ENCODE data around the gene TBL1Y.
"Not testable (repeated sequence)": the region's sequence is repeated elsewhere in the genome, so short reads cannot be mapped to it uniquely, and the experiment has no call there.

Gene TBL1Y

DNA sequence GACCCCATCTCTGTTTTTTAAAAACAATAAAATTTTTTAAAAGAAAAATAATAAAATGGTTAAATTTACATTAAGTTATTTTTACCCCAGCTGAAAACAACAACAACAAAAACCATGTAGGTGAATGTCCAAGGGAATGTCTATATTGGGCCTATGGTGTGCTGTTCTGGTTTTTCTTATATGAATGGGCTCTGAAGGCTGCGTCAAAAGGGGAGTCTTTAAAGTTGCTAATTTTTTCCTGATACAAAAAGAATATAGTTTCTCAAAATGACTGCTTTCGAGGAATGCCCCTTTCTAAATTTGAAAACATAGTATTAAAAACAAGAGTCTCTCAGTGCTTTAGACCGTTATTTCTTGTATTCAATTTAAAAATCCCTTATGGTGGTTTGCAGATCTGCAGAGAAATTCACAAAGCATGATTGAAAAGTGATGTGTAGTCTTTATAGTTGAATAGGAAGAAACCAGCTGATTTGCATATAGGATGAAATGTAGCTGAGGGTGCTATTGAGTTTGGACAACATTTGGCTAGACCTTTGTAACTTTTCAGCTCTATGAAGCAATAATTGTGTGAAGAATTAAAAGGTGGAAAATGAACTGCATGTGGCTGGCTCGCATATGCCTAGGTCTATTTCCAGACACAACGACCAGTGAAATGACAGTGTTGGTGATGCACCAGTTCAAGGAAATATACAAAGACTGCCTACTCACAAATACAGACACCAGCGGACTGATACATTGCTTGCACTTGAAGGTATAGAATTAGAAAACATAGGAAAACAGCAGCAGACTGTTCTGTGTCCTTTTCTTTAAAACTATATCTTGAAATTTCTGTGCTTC, 107.0 kb downstream of the TBL1Y start:
- H3K4me1 Mint-ChIP-seq = no peaks in the 10 kb centered on the region
- H3K27me3 Mint-ChIP-seq (ENCODE audit: low read depth) = no peaks in the 10 kb centered on the region
- H3K36me3 Mint-ChIP-seq (ENCODE audit: low read depth) = no peaks in the 10 kb centered on the region
- no peak overlapping the region for H3K4me3 Mint-ChIP-seq
- TF ChIP-seq, protein P1, sequence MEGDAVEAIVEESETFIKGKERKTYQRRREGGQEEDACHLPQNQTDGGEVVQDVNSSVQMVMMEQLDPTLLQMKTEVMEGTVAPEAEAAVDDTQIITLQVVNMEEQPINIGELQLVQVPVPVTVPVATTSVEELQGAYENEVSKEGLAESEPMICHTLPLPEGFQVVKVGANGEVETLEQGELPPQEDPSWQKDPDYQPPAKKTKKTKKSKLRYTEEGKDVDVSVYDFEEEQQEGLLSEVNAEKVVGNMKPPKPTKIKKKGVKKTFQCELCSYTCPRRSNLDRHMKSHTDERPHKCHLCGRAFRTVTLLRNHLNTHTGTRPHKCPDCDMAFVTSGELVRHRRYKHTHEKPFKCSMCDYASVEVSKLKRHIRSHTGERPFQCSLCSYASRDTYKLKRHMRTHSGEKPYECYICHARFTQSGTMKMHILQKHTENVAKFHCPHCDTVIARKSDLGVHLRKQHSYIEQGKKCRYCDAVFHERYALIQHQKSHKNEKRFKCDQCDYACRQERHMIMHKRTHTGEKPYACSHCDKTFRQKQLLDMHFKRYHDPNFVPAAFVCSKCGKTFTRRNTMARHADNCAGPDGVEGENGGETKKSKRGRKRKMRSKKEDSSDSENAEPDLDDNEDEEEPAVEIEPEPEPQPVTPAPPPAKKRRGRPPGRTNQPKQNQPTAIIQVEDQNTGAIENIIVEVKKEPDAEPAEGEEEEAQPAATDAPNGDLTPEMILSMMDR (IDR thresholded peaks at IDR 0.05; ENCODE audit: unreplicated experiment in 3 of 3) = no peak
- no peaks in the 10 kb centered on the region for H3K9me3 Mint-ChIP-seq
- no peak overlapping the region for H3K27ac Mint-ChIP-seq

DNA sequence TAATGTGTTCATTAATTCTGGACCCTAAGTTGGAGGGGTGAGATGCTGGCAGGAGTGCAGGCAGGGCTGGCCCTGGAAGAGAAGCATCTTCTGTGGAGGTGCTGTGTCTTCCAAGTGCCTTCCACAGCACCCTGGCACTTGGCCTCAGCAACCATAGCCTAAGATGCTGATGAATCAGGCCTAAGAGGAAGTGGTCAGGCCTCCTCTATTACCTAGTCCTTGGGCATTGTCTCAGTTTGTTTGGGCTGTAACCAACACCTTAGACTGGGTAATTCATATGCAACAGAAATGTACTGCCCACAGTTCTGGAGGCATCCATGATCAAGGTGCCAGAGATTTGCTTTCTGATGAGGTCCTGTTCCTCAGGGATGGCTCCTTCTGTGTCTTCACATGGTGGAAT, 128.5 kb downstream of the TBL1Y start:
- Mint-ChIP-seq H3K9me3 (no peaks in the 10 kb centered on the region), H3K36me3 (ENCODE audit: low read depth) (no peaks in the 10 kb centered on the region)
- TF ChIP-seq, protein P1 (IDR thresholded peaks at IDR 0.05; ENCODE audit: unreplicated experiment in 3 of 3) = no peak

DNA sequence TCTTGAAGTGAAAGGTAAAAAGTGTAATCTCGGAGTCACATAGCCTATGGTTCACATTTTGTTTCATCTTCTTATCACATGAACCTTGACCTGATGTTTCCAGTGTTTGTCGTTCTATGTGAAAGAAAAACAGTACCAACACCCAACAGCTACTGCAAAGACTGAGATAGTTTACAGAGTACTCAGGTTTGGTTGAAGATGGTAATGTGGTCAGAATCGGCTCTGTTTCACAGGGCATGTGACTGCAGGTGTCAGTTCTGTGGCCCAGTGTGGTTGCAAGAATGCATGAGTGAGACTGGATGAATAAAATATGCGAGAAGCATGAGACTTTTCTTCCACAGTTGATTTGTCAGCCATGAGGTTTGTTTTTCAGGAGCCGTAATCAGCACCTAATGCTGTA, 130.2 kb downstream of the TBL1Y start:
- Mint-ChIP-seq H3K4me3 (no peak overlapping the region), H3K27ac (no peak overlapping the region), H3K9me3 (no peaks in the 10 kb centered on the region), H3K27me3 (ENCODE audit: low read depth) (no peaks in the 10 kb centered on the region), H3K36me3 (ENCODE audit: low read depth) (no peaks in the 10 kb centered on the region), H3K4me1 (no peaks in the 10 kb centered on the region)
- TF ChIP-seq, protein P1 (IDR thresholded peaks at IDR 0.05; ENCODE audit: unreplicated experiment in 3 of 3) = no peak

More for the DNA sequence above, 128.5 kb downstream of the TBL1Y start:
- Mint-ChIP-seq H3K27me3 (ENCODE audit: low read depth) (no peaks in the 10 kb centered on the region), H3K4me1 (no peaks in the 10 kb centered on the region), H3K4me3 (no peak overlapping the region), H3K27ac (no peak overlapping the region)

DNA sequence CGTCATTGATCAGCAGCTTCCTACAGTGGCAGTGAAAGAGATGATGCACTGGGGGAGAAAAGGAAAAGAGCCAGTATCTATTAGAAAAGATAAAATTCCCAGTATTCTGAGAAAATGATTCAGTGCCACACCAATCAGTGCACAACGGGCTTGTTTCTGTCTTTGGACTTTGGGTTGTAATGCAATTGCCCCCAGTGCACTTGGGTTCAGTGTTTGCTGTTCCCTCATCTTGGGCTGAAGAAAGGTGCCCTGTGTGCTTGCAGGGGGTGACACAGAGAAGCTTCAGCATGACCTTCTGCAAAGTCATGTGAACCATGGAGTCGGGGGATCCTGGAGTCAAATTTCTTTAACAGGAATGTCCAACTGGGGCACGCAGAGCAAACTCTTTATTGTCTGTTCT, 131.5 kb downstream of the TBL1Y start:
- no peaks in the 10 kb centered on the region for H3K36me3 Mint-ChIP-seq (ENCODE audit: low read depth)
- no peaks in the 10 kb centered on the region for H3K9me3 Mint-ChIP-seq
- no peaks in the 10 kb centered on the region for H3K27me3 Mint-ChIP-seq (ENCODE audit: low read depth)
- H3K4me3 Mint-ChIP-seq = no peak overlapping the region
- H3K4me1 Mint-ChIP-seq = no peaks in the 10 kb centered on the region
- no peak overlapping the region for H3K27ac Mint-ChIP-seq
- TF ChIP-seq, protein P1 (IDR thresholded peaks at IDR 0.05; ENCODE audit: unreplicated experiment in 3 of 3) = no peak

DNA sequence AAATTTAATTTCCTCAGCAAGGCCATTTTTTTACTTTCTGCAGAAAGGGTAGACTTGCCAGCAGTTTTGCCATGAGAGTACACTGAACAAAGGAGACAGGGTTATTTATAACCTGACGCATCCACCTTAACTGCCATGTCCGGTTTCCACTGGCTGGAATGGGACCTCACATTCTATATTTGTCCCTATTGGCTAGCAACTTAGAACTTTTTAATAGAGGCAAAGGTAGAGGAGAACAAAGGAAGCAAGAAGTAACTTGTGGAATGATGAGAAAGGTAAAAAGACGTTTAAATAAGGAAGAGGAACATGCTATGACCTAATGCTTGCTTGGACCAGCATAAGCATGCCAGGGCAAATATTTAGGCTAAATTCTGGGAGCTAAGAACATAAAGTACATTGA, 142.0 kb downstream of the TBL1Y start:
- H3K4me1 Mint-ChIP-seq; H3K4me3 Mint-ChIP-seq; H3K9me3 Mint-ChIP-seq; H3K36me3 Mint-ChIP-seq (ENCODE audit: low read depth); H3K27ac Mint-ChIP-seq; H3K27me3 Mint-ChIP-seq (ENCODE audit: low read depth): not testable (repeated sequence)

DNA sequence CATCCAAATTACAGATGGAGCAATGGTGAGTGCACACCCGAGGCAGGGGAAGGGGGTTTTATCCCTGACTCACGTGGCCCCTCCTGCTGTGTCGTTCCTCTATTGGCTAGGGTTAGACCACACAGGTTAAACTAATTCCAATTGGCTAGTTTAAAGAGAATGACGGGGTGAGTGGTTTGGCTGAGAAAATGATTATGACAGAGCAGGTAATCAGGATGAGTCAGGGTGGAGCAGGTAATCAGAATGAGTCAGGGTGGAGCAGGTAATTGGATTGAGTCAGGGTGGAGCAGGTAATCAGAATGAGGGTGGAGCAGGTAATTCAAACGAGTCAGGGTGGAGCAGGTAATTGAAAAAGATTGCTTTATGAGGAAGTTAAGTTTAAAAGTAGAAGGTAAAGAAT, 146.4 kb downstream of the TBL1Y start:
- Mint-ChIP-seq H3K36me3 (ENCODE audit: low read depth) (no peaks in the 10 kb centered on the region), H3K4me1 (no peaks in the 10 kb centered on the region), H3K27ac (no peak overlapping the region), H3K4me3 (no peak overlapping the region), H3K9me3 (no peaks in the 10 kb centered on the region), H3K27me3 (ENCODE audit: low read depth) (no peaks in the 10 kb centered on the region)
- TF ChIP-seq, protein P1 (IDR thresholded peaks at IDR 0.05; ENCODE audit: unreplicated experiment in 3 of 3) = no peak
